RPMI8226 (cell line): ENCODE results near the gene JMJD7.

Source experiments
- DNase-seq: peaks from one replicate; pipeline ENCODE4 v3.0.0-alpha.2; 2015

Gene JMJD7

GRCh38 chr15:41868321-41868720 lies 40.4 kb downstream of the JMJD7 start:
- no peak for DNase-seq

- DNase-seq = no peak
Observed at GRCh38 chr15:41869770-41870688, 42.1 kb downstream of the JMJD7 start.

GRCh38 chr15:41870689-41871081 lies 42.8 kb downstream of the JMJD7 start:
- DNase-seq = no peak

GRCh38 chr15:41871175-41871905 lies 43.4 kb downstream of the JMJD7 start:
- DNase-seq = no peak

GRCh38 chr15:41872166-41872747 lies 44.4 kb downstream of the JMJD7 start:
- DNase-seq = no peak

- peak; percentile 46 for DNase-seq
Observed at GRCh38 chr15:41873711-41874110, 45.8 kb downstream of the JMJD7 start.

GRCh38 chr15:41874736-41875135 lies 46.8 kb downstream of the JMJD7 start:
- DNase-seq = no peak

GRCh38 chr15:41876007-41876406 lies 48.1 kb downstream of the JMJD7 start:
- DNase-seq = no peak

GRCh38 chr15:41876689-41877088 lies 48.8 kb downstream of the JMJD7 start:
- DNase-seq = peak; percentile 83

GRCh38 chr15:41877631-41878354 lies 49.9 kb downstream of the JMJD7 start:
- no peak for DNase-seq

- DNase-seq = no peak
Observed at GRCh38 chr15:41878355-41878699, 50.4 kb downstream of the JMJD7 start.

GRCh38 chr15:41879321-41879845 lies 51.5 kb downstream of the JMJD7 start:
- no peak for DNase-seq

- no peak for DNase-seq
Observed at GRCh38 chr15:41880156-41880877, 52.4 kb downstream of the JMJD7 start.

GRCh38 chr15:41881086-41881485 lies 53.2 kb downstream of the JMJD7 start:
- DNase-seq = no peak

- no peak for DNase-seq
Observed at GRCh38 chr15:41881550-41881919, 53.6 kb downstream of the JMJD7 start.

- no peak for DNase-seq
Observed at GRCh38 chr15:41881920-41882688, 54.2 kb downstream of the JMJD7 start.

GRCh38 chr15:41882689-41883483 lies 55.0 kb downstream of the JMJD7 start:
- DNase-seq = peak; percentile 60

- DNase-seq = no peak
Observed at GRCh38 chr15:41883484-41883825, 55.6 kb downstream of the JMJD7 start.

- no peak for DNase-seq
Observed at GRCh38 chr15:41884458-41884857, 56.6 kb downstream of the JMJD7 start.

- DNase-seq = no peak
Observed at GRCh38 chr15:41885321-41885720, 57.4 kb downstream of the JMJD7 start.

GRCh38 chr15:41885841-41886240 lies 57.9 kb downstream of the JMJD7 start:
- DNase-seq = no peak
